ENCODE results near the gene MAN2B1. TPM values are rescaled to one million over a fixed set of nuclear protein-coding genes. Genes with fewer than 3 reads are reported as not detected.
A peak's percentile ranks its signal among the peaks of the same experiment; 100 is the strongest.
"Not testable (repeated sequence)": the region's sequence is repeated elsewhere in the genome, so short reads cannot be mapped to it uniquely, and the experiment has no call there.

Gene MAN2B1
- polyA plus RNA-seq, 1 experiment: 66.9 TPM

- no peaks in the 10 kb centered on the region for H3K27me3 ChIP-seq (ENCODE audit: control insufficient read depth, insufficient read depth, low read length)
- POLR2A ChIA-PET: no interaction called here
- no peak for DNase-seq (ENCODE audit: low read depth)
- TF ChIP-seq CTCF (IDR thresholded peaks at IDR 0.05; ENCODE audit: insufficient read depth, low read depth, low read length): no peak
- CTCF ChIA-PET: no interaction called here
- no peak overlapping the region for H3K4me3 ChIP-seq (ENCODE audit: low read depth, low read length)
- peaks cover 53% of the 10 kb centered on the region for H3K36me3 ChIP-seq (ENCODE audit: control insufficient read depth, insufficient read depth, low read length)
These were observed 35.2 kb upstream of the MAN2B1 start for GRCh38 chr19:12701596-12702282.

- ChIA-PET POLR2A (no interaction called here), CTCF (interaction anchor here (0.6 to 1.6 kb wide), 2 partner anchors 10 to 17 kb away, joined by 3 to 4 read pairs; partner anchors contain the start of gene DHPS)
- Histone ChIP-seq H3K27me3 (ENCODE audit: control insufficient read depth, insufficient read depth, low read length) (no peaks in the 10 kb centered on the region), H3K4me3 (ENCODE audit: low read depth, low read length) (no peak overlapping the region), H3K36me3 (ENCODE audit: control insufficient read depth, insufficient read depth, low read length) (peaks cover 30% of the 10 kb centered on the region)
- DNase-seq (ENCODE audit: low read depth): no peak
- TF ChIP-seq CTCF (IDR thresholded peaks at IDR 0.05; ENCODE audit: insufficient read depth, low read depth, low read length): no peak
These were observed 31.6 kb upstream of the MAN2B1 start for GRCh38 chr19:12698138-12698537.

- DNase-seq (ENCODE audit: low read depth); H3K4me3 ChIP-seq (ENCODE audit: low read depth, low read length); POLR2A ChIA-PET; H3K27me3 ChIP-seq (ENCODE audit: control insufficient read depth, insufficient read depth, low read length): not testable (repeated sequence)
- peaks cover 27% of the 10 kb centered on the region for H3K36me3 ChIP-seq (ENCODE audit: control insufficient read depth, insufficient read depth, low read length)
- CTCF ChIA-PET: interaction anchor here (1.0 to 1.6 kb wide), 3 partner anchors 16 to 60 kb away, joined by 3 to 4 read pairs (median 3); partner anchors contain the start of gene DHPS
These were observed 30.9 kb upstream of the MAN2B1 start for GRCh38 chr19:12697425-12697824.

GRCh38 chr19:12696366-12697335, 30.1 kb upstream of the MAN2B1 start, which contains the start of gene FBXW9:
Gene FBXW9 (minus strand): TSS chr19:12696631. CDS start chr19:12696581, 50 bp downstream.
- TF ChIP-seq CTCF (IDR thresholded peaks at IDR 0.05; ENCODE audit: insufficient read depth, low read depth, low read length): no peak
- H3K27me3 ChIP-seq (ENCODE audit: control insufficient read depth, insufficient read depth, low read length): no peaks in the 10 kb centered on the region
- H3K4me3 ChIP-seq (ENCODE audit: low read depth, low read length): peak within 1 kb of the TSS; percentile 82
- ChIA-PET CTCF (interaction anchor here (0.8 to 1.6 kb wide), 5 partner anchors 15 to 174 kb away, joined by 3 to 4 read pairs (median 3); partner anchors contain the start of gene DHPS), POLR2A (interaction anchor here (0.6 kb wide), 1 partner anchor 62 kb away, joined by 4 read pairs; no protein-coding TSS in a partner anchor)
- H3K36me3 ChIP-seq (ENCODE audit: control insufficient read depth, insufficient read depth, low read length): peaks cover 22% of the 10 kb centered on the region
- peak; percentile 63 for DNase-seq (ENCODE audit: low read depth)

GRCh38 chr19:12695997-12696365, 29.4 kb upstream of the MAN2B1 start:
- Histone ChIP-seq H3K4me3 (ENCODE audit: low read depth, low read length) (peak overlapping the region; percentile 82), H3K27me3 (ENCODE audit: control insufficient read depth, insufficient read depth, low read length) (no peaks in the 10 kb centered on the region), H3K36me3 (ENCODE audit: control insufficient read depth, insufficient read depth, low read length) (peaks cover 17% of the 10 kb centered on the region)
- TF ChIP-seq CTCF (IDR thresholded peaks at IDR 0.05; ENCODE audit: insufficient read depth, low read depth, low read length): no peak
- DNase-seq (ENCODE audit: low read depth): no peak
- POLR2A ChIA-PET: interaction anchor here (0.6 kb wide), 1 partner anchor 63 kb away, joined by 4 read pairs; no protein-coding TSS in a partner anchor
- CTCF ChIA-PET: interaction anchor here (0.8 to 1.5 kb wide), 4 partner anchors 11 to 175 kb away, joined by 3 read pairs; no protein-coding TSS in a partner anchor
